HG03175 (cell line): Measurements from ENCODE around the gene THBS4.
"Not testable (repeated sequence)": the region's sequence is repeated elsewhere in the genome, so short reads cannot be mapped to it uniquely, and the experiment has no call there.

Experiments
- ATAC-seq: cut with Tn5 transposase; IDR thresholded peaks from one replicate; pipeline ENCODE4 v1.9.1; 2021; ENCODE audit warnings: mild to moderate bottlenecking, moderate library complexity; ENCODE audit not compliant: unreplicated experiment

THBS4 gene

DNA sequence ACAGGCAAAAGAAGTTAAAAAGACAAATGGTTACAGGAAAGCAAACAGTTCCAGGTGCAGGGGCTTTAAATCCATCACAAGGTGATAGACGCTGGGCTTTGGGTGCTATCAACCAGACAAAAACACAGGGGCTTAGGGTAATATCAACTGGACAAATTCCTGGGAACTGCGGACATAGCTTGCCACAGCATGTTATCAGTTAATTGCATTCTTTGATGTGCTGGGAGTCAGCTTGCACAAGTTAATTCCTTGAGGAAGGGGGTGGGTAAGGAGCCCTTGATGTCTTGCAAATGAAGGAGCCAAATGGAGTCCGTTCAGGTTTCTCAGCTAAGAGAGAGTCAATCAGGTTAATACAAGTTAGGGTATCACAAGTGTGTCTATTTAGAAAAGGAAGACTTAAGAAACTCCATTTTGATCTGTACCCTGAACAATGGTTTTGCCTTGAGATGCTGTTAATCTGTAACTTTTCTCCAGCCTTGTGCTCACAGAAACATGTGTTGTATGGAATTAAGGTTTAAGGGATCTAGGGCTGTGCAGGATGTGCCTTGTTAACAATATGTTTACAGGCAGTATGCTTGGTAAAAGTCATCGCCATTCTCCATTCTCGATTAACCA, 76.3 kb downstream of the THBS4 start:
- ATAC-seq = not testable (repeated sequence)

DNA sequence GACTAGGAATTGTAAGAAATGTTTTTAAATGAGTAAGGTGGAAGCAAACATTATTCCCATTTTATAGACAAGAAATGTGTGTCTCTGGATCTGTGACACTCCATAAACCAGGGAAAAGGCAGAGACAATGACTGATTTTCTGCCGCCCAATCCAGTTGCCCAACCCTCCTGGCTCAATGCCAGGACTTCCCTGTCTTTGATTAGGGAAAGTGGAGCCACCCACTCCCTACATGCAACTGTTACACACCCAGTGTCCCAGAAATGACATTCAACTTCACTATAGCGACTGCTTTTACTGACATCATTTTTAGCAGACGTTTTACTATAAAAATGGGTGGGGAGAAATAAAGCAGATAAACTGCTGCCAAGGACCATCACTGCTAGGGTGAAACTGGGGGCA, 79.7 kb downstream of the THBS4 start:
- no peak for ATAC-seq

DNA sequence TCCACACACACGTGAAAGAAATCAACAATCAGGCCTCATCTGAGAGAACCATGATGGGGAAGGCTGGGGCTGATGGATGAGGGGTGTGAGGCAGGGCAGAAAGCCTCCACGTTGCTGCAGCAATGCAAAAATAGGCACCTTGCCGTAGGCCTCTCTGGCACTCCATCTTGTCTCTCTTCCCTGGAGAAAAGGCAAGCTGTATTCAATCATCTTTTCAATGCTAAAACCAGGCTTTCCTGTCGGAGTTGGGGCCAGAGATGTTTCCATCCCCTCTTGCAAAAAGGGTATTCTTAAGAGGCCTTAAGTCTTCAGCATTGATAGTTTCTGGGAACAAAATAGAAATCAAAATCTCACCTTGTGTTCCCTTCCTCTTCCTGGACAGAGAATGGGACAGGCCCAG, 80.9 kb downstream of the THBS4 start:
- ATAC-seq = no peak

DNA sequence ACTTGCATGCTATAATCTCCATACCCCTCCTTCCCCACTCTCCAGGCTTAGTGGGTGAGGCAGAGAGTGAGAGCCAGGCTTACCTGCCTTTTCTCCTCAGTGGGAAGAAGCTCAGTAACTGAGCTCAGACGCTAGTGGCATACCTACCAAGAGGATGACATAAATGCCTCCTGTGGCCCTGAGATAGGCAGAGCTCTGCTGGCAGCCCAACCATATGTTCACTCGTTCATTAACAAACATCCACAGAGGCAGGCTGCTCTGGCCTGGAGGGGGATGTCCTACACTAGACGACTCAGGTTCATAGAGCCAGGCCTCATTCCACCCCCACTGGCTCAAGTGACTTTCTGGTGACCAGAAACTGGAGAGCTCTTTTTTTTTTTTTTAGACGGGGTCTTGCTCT, 81.3 kb downstream of the THBS4 start:
- ATAC-seq = no peak

DNA sequence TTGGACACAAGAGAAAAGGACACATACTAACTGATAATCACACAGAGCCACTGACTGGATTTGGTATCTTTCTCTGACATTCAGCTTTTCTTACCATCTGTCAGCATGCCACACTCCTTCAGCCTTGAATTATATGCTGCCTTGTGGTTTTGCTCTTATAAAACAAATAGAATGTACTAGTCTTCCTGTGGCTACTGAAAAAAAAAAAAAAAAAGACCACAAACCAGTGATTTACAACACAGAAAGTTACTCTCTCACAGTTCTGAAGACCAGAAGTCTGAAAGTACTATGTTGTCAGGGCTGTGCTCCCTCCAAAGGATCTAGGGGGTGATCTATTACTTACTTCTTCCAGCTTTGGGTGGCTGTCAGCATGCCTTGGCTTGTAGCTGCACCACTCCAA, 82.3 kb downstream of the THBS4 start:
- no peak for ATAC-seq

DNA sequence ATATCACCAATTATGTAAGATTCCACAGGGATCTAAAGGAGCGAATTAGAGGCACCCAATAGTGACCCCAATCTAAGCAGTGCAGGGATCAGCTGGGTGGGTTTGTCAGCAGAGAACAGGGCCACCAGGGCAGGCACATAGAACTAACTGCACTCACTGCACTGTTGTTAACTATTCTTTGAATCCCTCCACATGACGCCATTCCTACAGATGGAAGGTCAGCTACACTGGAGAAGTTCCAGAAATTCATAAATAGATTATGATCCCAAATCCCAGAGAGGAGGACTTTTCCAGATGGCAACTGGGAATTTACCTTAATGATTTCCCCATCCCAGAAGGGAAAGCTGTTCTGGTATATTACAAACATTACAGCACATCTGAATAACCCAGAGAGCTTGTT, 84.2 kb downstream of the THBS4 start:
- ATAC-seq = no peak

DNA sequence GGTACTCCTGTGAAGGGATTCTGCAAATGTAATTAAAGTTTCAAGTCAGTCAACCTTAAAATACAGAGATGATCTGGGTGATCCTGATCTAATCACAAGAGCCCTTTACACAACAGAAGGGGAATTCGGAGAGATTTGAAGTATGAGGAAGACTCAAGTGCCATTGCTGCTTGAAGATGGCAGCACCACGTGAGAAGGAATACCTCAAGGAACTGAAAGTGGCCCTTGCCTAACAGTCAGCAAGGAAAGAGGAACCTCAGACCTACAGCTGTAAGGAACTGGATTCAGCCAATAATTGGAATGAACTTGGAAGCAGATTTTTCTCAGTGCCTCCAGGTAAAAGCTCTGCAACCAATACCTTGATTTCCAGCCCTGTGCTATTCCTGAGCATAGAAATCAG, 87.4 kb downstream of the THBS4 start:
- no peak for ATAC-seq

DNA sequence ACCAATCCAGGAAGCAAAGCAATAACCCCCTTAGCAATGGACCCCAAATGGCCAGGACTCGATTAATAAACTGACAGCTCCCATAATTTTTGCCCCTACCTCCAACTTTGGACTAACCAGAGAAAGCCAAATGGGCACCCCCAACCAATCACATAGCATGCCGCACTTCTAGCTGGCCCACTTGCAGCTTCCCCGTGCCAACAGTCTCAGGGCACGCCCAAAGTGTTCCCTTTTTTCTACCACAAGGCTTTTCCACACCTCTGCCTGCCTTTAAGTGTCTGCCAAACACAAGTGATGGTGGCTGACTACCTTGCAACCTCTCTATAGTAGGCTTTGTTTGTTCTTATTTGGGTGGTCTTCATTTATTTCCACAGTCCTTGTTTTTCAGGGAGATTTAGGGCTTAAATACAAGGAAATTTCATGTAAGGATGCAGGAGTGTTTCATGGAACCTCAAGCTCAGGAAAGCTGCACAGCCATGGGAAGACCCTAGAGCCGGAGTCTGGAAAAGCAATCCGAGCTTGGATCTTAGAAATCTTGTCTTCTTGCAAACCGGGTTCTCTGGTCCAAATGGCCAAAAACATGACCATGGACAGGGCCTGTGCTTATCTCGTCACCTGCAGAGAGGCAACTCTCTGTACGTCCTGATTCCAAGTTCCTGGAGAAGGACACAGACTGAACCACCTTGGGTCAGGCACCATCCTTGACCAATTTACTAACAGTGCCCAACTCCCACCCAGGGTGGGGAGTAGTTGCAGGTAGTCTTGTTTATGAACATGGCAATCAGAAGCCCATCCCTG, 89.2 kb downstream of the THBS4 start:
- no peak for ATAC-seq

DNA sequence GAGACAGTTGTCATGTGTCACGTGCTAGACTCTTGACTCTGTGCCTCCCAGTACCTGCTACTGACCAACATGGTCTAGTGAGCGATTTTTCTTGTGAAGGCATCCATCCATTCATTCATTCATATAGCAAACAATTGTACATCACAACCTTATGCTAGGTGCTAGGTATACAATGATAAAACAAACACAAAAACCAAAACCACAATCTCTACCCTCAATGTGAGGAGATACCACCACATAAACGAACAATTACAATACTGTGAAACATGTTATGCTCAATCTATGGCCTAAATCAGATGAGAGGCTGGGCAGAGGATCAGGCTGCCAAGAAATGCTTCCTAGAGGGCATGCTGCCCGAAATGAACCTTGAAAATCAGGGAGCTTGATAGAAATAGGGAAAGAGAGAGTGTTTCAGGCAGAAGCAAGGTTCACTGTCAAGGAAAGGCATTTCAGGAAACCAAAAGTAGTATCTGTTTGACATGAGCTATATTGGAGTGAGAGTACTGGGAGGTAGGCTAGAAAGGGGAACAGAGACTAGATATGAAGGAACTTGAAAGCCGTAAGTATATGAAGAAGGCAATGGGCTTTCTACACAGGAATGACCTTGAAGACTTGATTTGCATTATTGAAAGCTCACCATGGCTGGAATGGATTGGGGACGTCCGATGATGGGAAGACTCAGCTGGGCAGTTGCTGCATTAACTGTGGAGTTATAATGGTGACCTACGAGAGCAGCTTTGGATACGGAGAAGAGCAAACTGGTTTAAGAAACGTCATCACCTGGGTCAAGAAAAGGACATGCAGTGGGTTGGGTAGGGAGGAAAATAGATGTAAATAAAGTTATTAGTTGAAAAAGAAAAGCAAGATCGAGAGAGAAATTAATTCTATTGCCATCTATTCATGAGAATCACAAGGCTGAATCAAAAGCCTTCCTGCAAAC, 90.1 kb downstream of the THBS4 start:
- ATAC-seq = peak; percentile 83

DNA sequence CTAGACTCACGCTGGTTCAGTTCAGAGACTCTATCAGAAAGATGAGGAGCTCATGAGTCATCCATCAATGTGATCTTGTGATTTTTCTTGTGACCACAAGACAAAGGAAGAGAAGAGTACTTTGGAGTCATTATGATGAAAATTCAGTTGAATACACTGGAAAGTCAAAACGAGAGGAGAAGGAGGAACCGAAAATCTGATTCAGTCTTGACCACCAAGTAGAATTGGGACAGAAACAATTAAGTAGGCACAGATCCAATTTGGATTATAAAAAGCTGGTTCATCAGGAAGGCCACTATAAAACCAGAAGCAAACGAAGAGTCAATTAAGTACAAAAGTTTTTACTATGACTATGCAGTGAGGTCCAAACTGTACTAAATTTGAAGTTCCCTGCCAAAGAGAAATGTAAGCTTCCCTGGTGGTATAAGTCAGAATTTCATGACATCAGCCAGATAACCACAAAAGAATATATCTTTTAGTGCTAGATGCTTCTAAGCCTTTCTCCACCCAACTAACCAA, 90.9 kb downstream of the THBS4 start:
- ATAC-seq = peak; percentile 60

DNA sequence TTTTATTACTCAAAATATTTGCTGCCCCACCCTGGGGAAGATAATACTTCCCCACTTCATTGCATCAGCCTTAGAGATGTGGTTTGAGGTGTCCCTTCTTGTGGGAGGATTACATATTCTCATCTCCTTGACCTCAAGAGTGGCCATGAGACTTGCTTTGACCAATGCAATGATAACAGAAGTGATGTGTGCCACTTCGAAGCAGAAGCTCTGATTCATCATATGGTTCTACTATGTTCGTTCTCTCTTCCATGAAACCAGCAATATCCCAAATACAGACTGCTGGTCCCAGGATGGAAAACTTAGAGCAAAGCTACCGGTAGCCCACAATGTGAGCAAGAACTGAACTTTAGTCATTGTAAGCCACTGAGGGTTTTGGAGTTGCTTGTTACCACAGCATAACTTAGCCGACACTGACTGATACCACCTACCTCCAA, 92.0 kb downstream of the THBS4 start:
- ATAC-seq = peak; percentile 23

DNA sequence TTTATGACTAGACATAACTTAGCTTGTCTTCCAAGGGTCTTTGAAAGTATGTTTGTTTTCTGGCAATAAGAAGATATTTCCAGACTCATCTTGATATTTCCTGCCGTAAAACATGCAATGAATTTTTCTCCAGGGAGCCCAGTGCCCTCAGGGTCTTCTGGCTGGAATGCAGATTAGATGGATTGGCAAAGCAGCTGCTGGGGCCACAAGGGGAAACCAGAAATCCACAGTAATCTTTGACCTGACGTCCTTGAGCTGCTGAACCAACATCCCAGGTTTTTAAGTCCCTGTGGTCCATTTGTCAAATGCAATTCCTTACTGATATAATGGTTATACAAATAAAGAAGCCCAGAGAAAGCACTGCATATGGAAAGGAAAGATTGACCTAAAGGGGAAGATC, 93.0 kb downstream of the THBS4 start:
- ATAC-seq = no peak

DNA sequence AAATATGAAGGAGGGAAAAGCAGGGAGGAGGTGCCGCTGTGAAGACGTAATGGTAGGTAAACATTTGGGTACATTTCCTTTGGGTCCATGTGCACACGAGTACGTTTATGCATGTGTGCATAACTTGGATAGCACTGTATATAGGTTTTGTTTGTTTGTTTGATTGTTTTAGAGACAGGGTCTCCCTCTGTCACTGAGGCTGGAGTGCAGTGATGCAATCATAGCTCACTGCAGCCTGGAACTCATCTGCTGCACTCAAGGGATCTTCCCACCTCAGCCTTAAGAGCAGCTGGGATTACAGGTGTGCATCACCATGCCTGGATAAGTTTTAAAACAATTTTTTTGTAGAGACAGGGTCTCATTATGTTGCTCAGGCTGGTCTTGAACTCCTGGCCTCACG, 94.0 kb downstream of the THBS4 start:
- ATAC-seq = no peak
